Osteoblast (primary cell): Measurements from ENCODE around the gene ALPL. TPM values are rescaled to one million over a fixed set of nuclear protein-coding genes. Genes with fewer than 3 reads are reported as not detected.

Experiments
- DNase-seq: peaks from one replicate; pipeline ENCODE4 v3.0.0; 2011; ENCODE audit warnings: low spot score, mixed read lengths; ENCODE audit not compliant: insufficient read length; ENCODE audit errors: missing footprints
- H2AFZ ChIP-seq: 2 replicates; pipeline ENCODE4 v1.6.0; 2011; ENCODE audit warnings: mild to moderate bottlenecking, low read length
- H3K27ac ChIP-seq: 2 replicates; pipeline ENCODE4 v1.5.1; 2011; ENCODE audit warnings: mild to moderate bottlenecking, low read depth, low read length, moderate library complexity
- H3K27me3 ChIP-seq: 2 replicates; pipeline ENCODE4 v1.6.0; 2012; ENCODE audit warnings: mild to moderate bottlenecking, control low read depth, inconsistent platforms, low read length, moderate library complexity; ENCODE audit not compliant: insufficient read depth
- H3K36me3 ChIP-seq: 2 replicates; pipeline ENCODE4 v1.5.1; 2011; ENCODE audit warnings: mild to moderate bottlenecking, low read length, control low read depth, moderate library complexity; ENCODE audit not compliant: insufficient read depth
- H3K4me1 ChIP-seq: 2 replicates; pipeline ENCODE4 v1.5.1; 2011; ENCODE audit warnings: mild to moderate bottlenecking, low read length, control low read depth, moderate library complexity; ENCODE audit not compliant: insufficient read depth
- H3K4me2 ChIP-seq: 2 replicates; pipeline ENCODE4 v1.6.0; 2011; ENCODE audit warnings: mild to moderate bottlenecking, low read length; ENCODE audit not compliant: insufficient read depth
- H3K4me3 ChIP-seq: fragments of 200-600 bp; sonication (generic); 3 replicates; pipeline ENCODE4 v1.5.1; 2012; ENCODE audit warnings: mild to moderate bottlenecking, low read length, inconsistent platforms; ENCODE audit not compliant: insufficient read depth
- H3K79me2 ChIP-seq: 2 replicates; pipeline ENCODE4 v1.6.0; 2012; ENCODE audit warnings: mild to moderate bottlenecking, low read length, control low read depth, inconsistent platforms; ENCODE audit not compliant: insufficient read depth
- H3K9me3 ChIP-seq: 2 replicates; pipeline ENCODE4 v1.5.1; 2011; ENCODE audit warnings: low read depth, low read length, control low read depth
- H4K20me1 ChIP-seq: 2 replicates; pipeline ENCODE4 v1.6.0; 2012; ENCODE audit warnings: mild to moderate bottlenecking, low read length, control low read depth; ENCODE audit not compliant: insufficient read depth
- CTCF ChIP-seq: IDR thresholded peaks from 2 replicates; pipeline ENCODE4 v1.5.1; 2011; ENCODE audit warnings: mild to moderate bottlenecking, low read depth, low read length, moderate library complexity; ENCODE audit errors: extremely low read depth
- total RNA-seq: library from RNA; depleted of rRNA; stranded (reverse); fragments of >200 nt; gene quantifications from 2 replicates; pipeline ENCODE4 v1.2.3, GENCODE V29; 2012

The ALPL gene
- total RNA-seq, 1 donor, result 8.0 TPM

GRCh38 chr1:21524686-21525339, 15.6 kb downstream of the ALPL start:
- Histone ChIP-seq H4K20me1 (no peaks in the 10 kb centered on the region), H3K79me2 (no peaks in the 10 kb centered on the region), H3K4me1 (no peaks in the 10 kb centered on the region), H3K27me3 (no peaks in the 10 kb centered on the region), H3K4me2 (no peak overlapping the region), H3K36me3 (no peaks in the 10 kb centered on the region), H2AFZ (no peak overlapping the region), H3K4me3 (no peak overlapping the region), H3K9me3 (no peaks in the 10 kb centered on the region), H3K27ac (no peak overlapping the region)
- TF ChIP-seq CTCF, result no peak
- DNase-seq, result no peak

GRCh38 chr1:21525340-21525717, 16.1 kb downstream of the ALPL start:
- H3K4me2 ChIP-seq, result no peak overlapping the region
- no peak for TF ChIP-seq CTCF
- no peaks in the 10 kb centered on the region for H3K9me3 ChIP-seq
- DNase-seq, result no peak
- H3K36me3 ChIP-seq, result no peaks in the 10 kb centered on the region
- H2AFZ ChIP-seq, result no peak overlapping the region
- no peak overlapping the region for H3K4me3 ChIP-seq
- H3K27ac ChIP-seq, result no peak overlapping the region
- H3K4me1 ChIP-seq, result no peaks in the 10 kb centered on the region
- H3K27me3 ChIP-seq, result no peaks in the 10 kb centered on the region
- no peaks in the 10 kb centered on the region for H4K20me1 ChIP-seq
- H3K79me2 ChIP-seq, result no peaks in the 10 kb centered on the region

- no peaks in the 10 kb centered on the region for H3K27me3 ChIP-seq
- TF ChIP-seq CTCF, result no peak
- no peaks in the 10 kb centered on the region for H4K20me1 ChIP-seq
- H3K9me3 ChIP-seq, result no peaks in the 10 kb centered on the region
- H2AFZ ChIP-seq, result no peak overlapping the region
- H3K79me2 ChIP-seq, result no peaks in the 10 kb centered on the region
- no peak overlapping the region for H3K27ac ChIP-seq
- no peaks in the 10 kb centered on the region for H3K36me3 ChIP-seq
- DNase-seq, result no peak
- H3K4me3 ChIP-seq, result no peak overlapping the region
- H3K4me1 ChIP-seq, result no peaks in the 10 kb centered on the region
- H3K4me2 ChIP-seq, result no peak overlapping the region
Measured at GRCh38 chr1:21526441-21526840, 17.2 kb downstream of the ALPL start.

GRCh38 chr1:21530368-21531016, 21.3 kb downstream of the ALPL start:
- H2AFZ ChIP-seq, result no peak overlapping the region
- H3K4me1 ChIP-seq, result no peaks in the 10 kb centered on the region
- H3K27ac ChIP-seq, result no peak overlapping the region
- no peak overlapping the region for H3K4me3 ChIP-seq
- DNase-seq, result no peak
- H4K20me1 ChIP-seq, result peaks cover 5% of the 10 kb centered on the region
- no peaks in the 10 kb centered on the region for H3K79me2 ChIP-seq
- peaks cover 8% of the 10 kb centered on the region for H3K27me3 ChIP-seq
- no peak for TF ChIP-seq CTCF
- H3K9me3 ChIP-seq, result no peaks in the 10 kb centered on the region
- no peak overlapping the region for H3K4me2 ChIP-seq
- H3K36me3 ChIP-seq, result no peaks in the 10 kb centered on the region
